Left ventricle myocardium inferior (tissue), 1 donor: ENCODE measurements around the gene ATP10D. TPM values are rescaled to one million over a fixed set of nuclear protein-coding genes. Genes with fewer than 3 reads are reported as not detected.

Experiments
- DNase-seq: peaks from one replicate; pipeline ENCODE4 v3.0.0-alpha.2; 2020
- H3K27ac ChIP-seq: fragments of 200-600 bp; replicated peaks from 2 replicates; pipeline ENCODE4 v1.8.0; 2021
- H3K27me3 ChIP-seq: fragments of 200-600 bp; 2 replicates; pipeline ENCODE4 v1.8.0; 2021; ENCODE audit warnings: low read depth
- H3K36me3 ChIP-seq: fragments of 200-600 bp; 2 replicates; pipeline ENCODE4 v1.8.0; 2021
- H3K4me1 ChIP-seq: fragments of 200-600 bp; 2 replicates; pipeline ENCODE4 v1.8.0; 2021
- H3K4me3 ChIP-seq: fragments of 200-600 bp; 2 replicates; pipeline ENCODE4 v1.8.0; 2021; ENCODE audit warnings: mild to moderate bottlenecking, moderate library complexity
- H3K9me3 ChIP-seq: fragments of 200-600 bp; replicated peaks from 2 replicates; pipeline ENCODE4 v1.8.0; 2021
- intact Hi-C: fragments of 100-400 bp; cut with micrococcal nuclease; formaldehyde crosslinking; loops from one replicate; pipeline ENCODE4 v1.11.0; 2022
- total RNA-seq: library from RNA; stranded (reverse); fragmentation: NEBNext Ultra II Directional; extraction: Animal tissue kit (Norgen Biotek cat#: 25700); gene quantifications from one replicate; pipeline ENCODE4 v1.2.1, GENCODE V29; 2021
- TF ChIP-seq, protein P1 (sequence below): fragments of 200-600 bp; IDR thresholded peaks from 2 replicates; pipeline ENCODE4 v1.8.0; 2021; ENCODE audit warnings: antibody characterized with exemption, mild to moderate bottlenecking, borderline replicate concordance
- donor health status: DM: no; HTN: yes; CAD: no; lungs with severe emphysema.

Gene ATP10D
- total RNA-seq, 1 donor from 2014 or later: 10.3 TPM

DNA sequence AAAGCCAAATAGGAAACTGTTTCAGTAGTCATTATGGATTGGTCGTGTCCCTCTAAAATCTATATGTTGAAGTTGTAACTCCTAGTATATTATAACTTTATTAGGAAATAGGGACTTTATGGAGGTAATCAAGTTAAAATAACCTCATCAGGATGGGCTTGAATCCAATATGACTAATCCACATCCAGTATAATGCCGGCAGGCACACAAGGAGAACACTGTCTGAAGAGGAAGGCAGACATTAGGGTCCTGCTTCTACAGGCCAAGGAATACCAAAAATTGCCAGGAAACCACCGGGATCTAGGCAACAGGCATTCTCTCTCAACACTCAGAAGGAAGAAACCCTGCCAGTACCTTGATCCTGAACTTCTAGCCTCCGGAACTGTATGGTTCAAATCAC, 130.3 kb downstream of the ATP10D start:
- no peak overlapping the region for H3K27ac ChIP-seq
- DNase-seq: no peak
- intact Hi-C loops: no loop called here
- H3K9me3 ChIP-seq: no peaks in the 10 kb centered on the region
- no peaks in the 10 kb centered on the region for H3K27me3 ChIP-seq
- H3K4me3 ChIP-seq: no peak overlapping the region
- no peaks in the 10 kb centered on the region for H3K4me1 ChIP-seq
- TF ChIP-seq, protein P1, sequence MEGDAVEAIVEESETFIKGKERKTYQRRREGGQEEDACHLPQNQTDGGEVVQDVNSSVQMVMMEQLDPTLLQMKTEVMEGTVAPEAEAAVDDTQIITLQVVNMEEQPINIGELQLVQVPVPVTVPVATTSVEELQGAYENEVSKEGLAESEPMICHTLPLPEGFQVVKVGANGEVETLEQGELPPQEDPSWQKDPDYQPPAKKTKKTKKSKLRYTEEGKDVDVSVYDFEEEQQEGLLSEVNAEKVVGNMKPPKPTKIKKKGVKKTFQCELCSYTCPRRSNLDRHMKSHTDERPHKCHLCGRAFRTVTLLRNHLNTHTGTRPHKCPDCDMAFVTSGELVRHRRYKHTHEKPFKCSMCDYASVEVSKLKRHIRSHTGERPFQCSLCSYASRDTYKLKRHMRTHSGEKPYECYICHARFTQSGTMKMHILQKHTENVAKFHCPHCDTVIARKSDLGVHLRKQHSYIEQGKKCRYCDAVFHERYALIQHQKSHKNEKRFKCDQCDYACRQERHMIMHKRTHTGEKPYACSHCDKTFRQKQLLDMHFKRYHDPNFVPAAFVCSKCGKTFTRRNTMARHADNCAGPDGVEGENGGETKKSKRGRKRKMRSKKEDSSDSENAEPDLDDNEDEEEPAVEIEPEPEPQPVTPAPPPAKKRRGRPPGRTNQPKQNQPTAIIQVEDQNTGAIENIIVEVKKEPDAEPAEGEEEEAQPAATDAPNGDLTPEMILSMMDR: no peak
- no peaks in the 10 kb centered on the region for H3K36me3 ChIP-seq

DNA sequence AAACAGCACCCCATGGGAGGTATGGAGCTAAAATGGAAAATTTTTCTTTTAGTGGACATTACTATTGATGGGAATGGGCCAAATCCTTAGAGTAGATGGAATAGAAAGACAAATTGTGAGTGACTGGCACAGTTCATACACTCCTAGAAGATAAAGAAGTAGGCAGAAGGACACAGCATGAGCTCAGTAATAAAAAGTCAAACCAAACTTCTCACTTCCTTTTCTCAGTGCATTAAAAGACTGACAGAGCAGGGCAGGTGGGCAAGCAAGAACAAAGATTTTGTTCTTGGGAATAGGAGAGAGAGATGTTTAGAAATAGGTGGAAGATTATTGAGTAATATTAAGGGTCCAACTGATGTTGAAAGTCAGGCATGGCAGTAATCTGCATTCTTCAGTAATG, 132.5 kb downstream of the ATP10D start:
- intact Hi-C loops: no loop called here
- Histone ChIP-seq H3K9me3 (no peaks in the 10 kb centered on the region), H3K27ac (no peak overlapping the region), H3K36me3 (peaks cover 2% of the 10 kb centered on the region), H3K27me3 (no peaks in the 10 kb centered on the region), H3K4me3 (no peak overlapping the region), H3K4me1 (no peaks in the 10 kb centered on the region)
- TF ChIP-seq, protein P1: no peak
- DNase-seq: no peak

DNA sequence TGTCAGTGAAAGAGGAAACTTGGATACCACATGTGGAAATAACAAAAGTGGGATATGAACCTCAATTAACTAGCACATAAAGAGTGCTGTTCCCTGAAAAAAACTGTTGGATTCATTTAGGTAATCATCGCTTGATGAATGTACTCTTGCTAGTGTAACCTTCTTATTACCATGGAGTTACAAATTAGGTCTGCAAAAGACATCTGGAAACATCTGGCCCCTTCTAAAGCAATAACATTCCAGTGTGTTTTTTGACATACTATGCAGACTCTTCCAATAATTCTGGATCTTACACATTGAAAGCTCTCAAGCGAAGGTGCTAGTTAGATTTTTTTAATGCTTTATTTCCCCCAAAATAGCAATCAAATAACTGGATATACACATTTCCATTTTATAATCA, 134.6 kb downstream of the ATP10D start:
- H3K4me3 ChIP-seq: no peak overlapping the region
- no peaks in the 10 kb centered on the region for H3K9me3 ChIP-seq
- H3K36me3 ChIP-seq: peaks cover 8% of the 10 kb centered on the region
- H3K27me3 ChIP-seq: no peaks in the 10 kb centered on the region
- no peak overlapping the region for H3K27ac ChIP-seq
- TF ChIP-seq, protein P1: no peak
- intact Hi-C loops: no loop called here
- no peak for DNase-seq
- H3K4me1 ChIP-seq: no peaks in the 10 kb centered on the region

DNA sequence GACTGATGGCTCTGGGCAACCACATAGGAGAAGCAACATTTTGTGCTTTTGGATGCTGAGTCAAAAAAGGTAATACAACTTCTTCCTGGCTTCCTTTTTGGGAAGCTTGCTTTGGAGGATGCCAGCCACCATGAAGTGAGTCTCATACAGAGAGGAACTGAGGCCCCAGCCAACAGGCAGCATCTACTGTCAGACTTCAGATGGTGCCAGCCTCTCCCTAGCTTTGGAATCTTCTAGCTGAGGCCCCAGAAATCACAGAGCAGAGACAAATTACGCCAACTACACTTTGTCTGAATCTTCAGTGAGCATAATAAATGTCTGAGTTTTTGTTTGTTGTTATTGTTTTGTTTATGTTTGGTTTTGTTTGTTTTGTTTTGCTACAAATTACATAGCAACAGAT, 136.1 kb downstream of the ATP10D start:
- H3K36me3 ChIP-seq: peaks cover 8% of the 10 kb centered on the region
- intact Hi-C loops: no loop called here
- no peaks in the 10 kb centered on the region for H3K9me3 ChIP-seq
- H3K27me3 ChIP-seq: no peaks in the 10 kb centered on the region
- no peak overlapping the region for H3K4me3 ChIP-seq
- H3K27ac ChIP-seq: no peak overlapping the region
- no peaks in the 10 kb centered on the region for H3K4me1 ChIP-seq
- no peak for DNase-seq
- TF ChIP-seq, protein P1: no peak

DNA sequence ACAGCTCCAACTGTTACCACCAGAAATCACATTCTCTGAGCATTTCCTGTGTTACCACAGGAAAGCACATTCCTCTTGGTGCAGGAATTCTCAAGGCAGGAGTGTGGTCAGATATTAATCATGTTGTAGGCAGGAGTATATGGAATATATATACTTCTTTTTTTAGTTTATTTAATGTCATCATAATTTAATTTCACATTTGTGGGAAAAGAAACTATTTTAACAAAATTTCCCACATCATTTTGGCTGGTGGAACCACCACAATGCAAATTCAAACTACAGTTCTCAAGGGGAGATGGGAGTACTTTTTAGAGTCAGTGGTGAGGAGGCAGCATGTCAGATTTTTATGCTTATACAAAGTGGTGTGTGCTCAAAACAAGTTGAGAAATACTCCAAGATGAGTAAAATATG, 139.0 kb downstream of the ATP10D start:
- TF ChIP-seq, protein P1: no peak
- intact Hi-C loops: no loop called here
- Histone ChIP-seq H3K36me3 (peaks cover 8% of the 10 kb centered on the region), H3K27ac (no peak overlapping the region), H3K4me1 (no peaks in the 10 kb centered on the region), H3K4me3 (no peak overlapping the region), H3K27me3 (no peaks in the 10 kb centered on the region), H3K9me3 (no peaks in the 10 kb centered on the region)
- no peak for DNase-seq

DNA sequence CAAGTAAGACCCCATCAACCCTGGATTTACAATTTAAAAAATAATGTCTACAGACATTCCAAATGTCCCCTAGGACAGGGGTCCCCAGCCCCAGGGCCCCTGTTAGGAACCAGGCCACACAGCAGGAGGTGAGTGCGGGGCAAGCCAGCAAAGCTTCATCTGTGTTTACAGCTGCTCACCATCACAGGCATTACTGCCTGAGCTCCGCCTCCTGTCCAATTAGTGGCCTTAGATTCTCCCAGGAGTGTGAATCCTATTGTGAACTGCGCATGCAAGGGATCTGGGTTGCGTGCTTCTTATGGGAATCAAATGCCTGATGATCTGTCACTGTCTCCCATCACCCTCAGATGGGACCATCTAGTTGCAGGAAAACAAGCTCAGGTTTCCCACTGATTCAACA, 146.1 kb downstream of the ATP10D start:
- Histone ChIP-seq H3K27ac (no peak overlapping the region), H3K9me3 (no peaks in the 10 kb centered on the region)

More for the DNA sequence above, 146.1 kb downstream of the ATP10D start:
- intact Hi-C loops: loop anchor here (5.0 kb wide), 1 partner anchor 629 kb away; no protein-coding TSS in a partner anchor
- no peaks in the 10 kb centered on the region for H3K36me3 ChIP-seq
- no peak for DNase-seq
- H3K27me3 ChIP-seq: no peaks in the 10 kb centered on the region
- no peak overlapping the region for H3K4me3 ChIP-seq
- no peaks in the 10 kb centered on the region for H3K4me1 ChIP-seq
- TF ChIP-seq, protein P1: no peak
